Natural killer cell (primary cell): ENCODE results near the gene PNPLA1. TPM values are rescaled to one million over a fixed set of nuclear protein-coding genes. Genes with fewer than 3 reads are reported as not detected.

Experiments used
- ATAC-seq, 3 donors: fragments of 150-1000 bp in 2 of 3; fragments of 200-7000 bp in 1 of 3; cut with Tn5 transposase; 1 replicate in 1 of 3; 2 replicates in 2 of 3; pipeline ENCODE4 v1.10.0; 2021; ENCODE audit warnings: mild to moderate bottlenecking in 2 of 3, moderate library complexity in 2 of 3
- DNase-seq, 2 donors: peaks; one replicate each; pipeline versions ENCODE4 v3.0.0 to v3.0.0-alpha.2; 2013 to 2021; ENCODE audit warnings: mixed read lengths in 1 of 2
- H3K27ac ChIP-seq: one replicate; pipeline ENCODE4 v1.5.1; 2013; ENCODE audit warnings: mild to moderate bottlenecking, low read length
- H3K27me3 ChIP-seq: one replicate; pipeline ENCODE4 v1.6.1; 2013; ENCODE audit warnings: low read length; ENCODE audit not compliant: control insufficient read depth, insufficient read depth
- H3K36me3 ChIP-seq: one replicate; pipeline ENCODE4 v1.6.1; 2013; ENCODE audit warnings: low read length; ENCODE audit not compliant: control insufficient read depth, insufficient read depth
- H3K4me1 ChIP-seq: one replicate; pipeline ENCODE4 v1.6.1; 2013; ENCODE audit warnings: low read length; ENCODE audit not compliant: control insufficient read depth, insufficient read depth
- H3K4me3 ChIP-seq: one replicate; pipeline ENCODE4 v1.5.1; 2013; ENCODE audit warnings: low read length
- H3K9me3 ChIP-seq: one replicate; pipeline ENCODE4 v1.6.1; 2013; ENCODE audit warnings: low read length; ENCODE audit not compliant: control insufficient read depth, insufficient read depth
- H3K27ac Mint-ChIP-seq, 2 donors: one replicate each; pipeline ENCODE4 v1.8.0; 2022; ENCODE audit warnings: mild to moderate bottlenecking in 2 of 2, mixed read lengths in 2 of 2, moderate library complexity in 1 of 2
- H3K27me3 Mint-ChIP-seq, 2 donors: one replicate each; pipeline ENCODE4 v1.8.0; 2022; ENCODE audit warnings: low read depth in 2 of 2, mixed read lengths in 2 of 2
- H3K36me3 Mint-ChIP-seq: one replicate; pipeline ENCODE4 v1.8.0; 2022; ENCODE audit warnings: mixed read lengths
- H3K4me1 Mint-ChIP-seq, 2 donors: one replicate each; pipeline ENCODE4 v1.8.0; 2022; ENCODE audit warnings: mixed read lengths in 2 of 2
- H3K4me3 Mint-ChIP-seq: one replicate; pipeline ENCODE4 v1.8.0; 2022; ENCODE audit warnings: mild to moderate bottlenecking, moderate library complexity, mixed read lengths
- H3K9me3 Mint-ChIP-seq, 2 donors: one replicate each; pipeline ENCODE4 v1.8.0; 2022; ENCODE audit warnings: mixed read lengths in 2 of 2
- CTCF ChIP-seq: fragments of 200-600 bp; IDR thresholded peaks from one replicate; pipeline ENCODE4 v1.8.0; 2022; ENCODE audit warnings: antibody characterized with exemption
- WGBS: methylation state at CpG from one replicate; pipeline ENCODE4 v1.1.7; 2013; ENCODE audit warnings: missing lambda C conversion rate; ENCODE audit not compliant: insufficient coverage; 5-methylcytosine and 5-hydroxymethylcytosine counted together
- intact Hi-C: fragments of 100-400 bp; cut with micrococcal nuclease; formaldehyde crosslinking; loops from one replicate; pipeline ENCODE4 v1.14.2; 2022
- total RNA-seq, 4 donors: library from RNA; stranded (reverse); fragments of 120-200 nt in 1 of 4; gene quantifications; one replicate each; pipeline versions ENCODE4 v1.2.3 to v1.2.4, GENCODE V29; 2013 to 2022

The PNPLA1 gene
- total RNA-seq, 3 donors from 2014 or later (not counting 1 experiment from before 2014, with no cell fraction given): 0.14 to 3.5 (median 0.61) TPM

GRCh38 chr6:36319821-36320220 lies 50.0 kb downstream of the PNPLA1 start:
- Mint-ChIP-seq H3K4me3 (no peak overlapping the region), H3K4me1 (no peaks in the 10 kb centered on the region), H3K27me3 (peaks cover 0 to 15% of the 10 kb centered on the region in 2 donors), H3K36me3 (no peaks in the 10 kb centered on the region), H3K27ac (no peak overlapping the region), H3K9me3 (no peaks in the 10 kb centered on the region)
- H3K27me3 ChIP-seq: no peaks in the 10 kb centered on the region
- no peak for ATAC-seq
- no peaks in the 10 kb centered on the region for H3K9me3 ChIP-seq
- no peak for DNase-seq
- no CpG with 5 or more reads among the region's 2 CpGs for whole genome bisulfite sequencing
- H3K36me3 ChIP-seq: no peaks in the 10 kb centered on the region
- no peak overlapping the region for H3K4me3 ChIP-seq
- no peak for TF ChIP-seq CTCF
- H3K27ac ChIP-seq: no peak overlapping the region
- intact Hi-C loops: no loop called here
- H3K4me1 ChIP-seq: no peaks in the 10 kb centered on the region

GRCh38 chr6:36320475-36320874 lies 50.6 kb downstream of the PNPLA1 start:
- H3K4me1 Mint-ChIP-seq: no peaks in the 10 kb centered on the region
- no peaks in the 10 kb centered on the region for H3K4me1 ChIP-seq
- intact Hi-C loops: no loop called here
- no peaks in the 10 kb centered on the region for H3K36me3 ChIP-seq
- no peaks in the 10 kb centered on the region for H3K9me3 ChIP-seq
- no peak for ATAC-seq
- no peak overlapping the region for H3K27ac ChIP-seq
- no peak overlapping the region for H3K4me3 Mint-ChIP-seq
- H3K4me3 ChIP-seq: no peak overlapping the region
- H3K9me3 Mint-ChIP-seq: no peaks in the 10 kb centered on the region
- DNase-seq: no peak
- H3K27ac Mint-ChIP-seq: no peak overlapping the region
- no peak for TF ChIP-seq CTCF
- H3K27me3 Mint-ChIP-seq: peaks cover 0 to 15% of the 10 kb centered on the region in 2 donors
- H3K36me3 Mint-ChIP-seq: no peaks in the 10 kb centered on the region
- no peaks in the 10 kb centered on the region for H3K27me3 ChIP-seq
- WGBS: 88% methylated on average over 11 of the region's 11 CpGs

- WGBS: 85% methylated on average over 3 of the region's 3 CpGs
- Mint-ChIP-seq H3K27ac (no peak overlapping the region), H3K4me1 (no peaks in the 10 kb centered on the region), H3K36me3 (no peaks in the 10 kb centered on the region), H3K9me3 (no peaks in the 10 kb centered on the region), H3K27me3 (peaks cover 0 to 6% of the 10 kb centered on the region in 2 donors), H3K4me3 (no peak overlapping the region)
- Histone ChIP-seq H3K27ac (no peak overlapping the region), H3K4me3 (no peak overlapping the region), H3K27me3 (no peaks in the 10 kb centered on the region), H3K36me3 (no peaks in the 10 kb centered on the region), H3K9me3 (no peaks in the 10 kb centered on the region), H3K4me1 (no peaks in the 10 kb centered on the region)
- no peak for DNase-seq
- intact Hi-C loops: no loop called here
- no peak for TF ChIP-seq CTCF
- ATAC-seq: no peak
These were observed 52.7 kb downstream of the PNPLA1 start for GRCh38 chr6:36322591-36322990.

DNA sequence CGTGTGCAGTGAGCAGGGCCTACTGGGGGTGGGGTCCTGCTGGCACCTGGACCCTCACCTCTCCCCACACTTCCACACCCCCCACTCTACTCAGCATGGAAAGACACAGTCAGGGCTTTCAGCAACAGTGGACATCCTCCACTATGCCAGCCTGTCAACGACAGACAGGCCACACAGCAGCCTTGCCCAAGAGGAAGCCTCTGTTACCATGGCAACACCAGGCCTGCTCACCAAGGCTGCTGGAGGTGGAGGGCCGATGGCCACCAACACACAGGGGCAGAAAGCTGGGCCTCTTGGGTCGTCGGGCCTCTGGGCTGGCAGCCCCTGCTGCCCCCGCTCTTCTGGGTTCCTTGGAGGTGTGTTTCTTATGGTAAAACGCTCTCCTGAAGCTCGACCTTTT lies 53.2 kb downstream of the PNPLA1 start:
- Histone ChIP-seq H3K9me3 (no peaks in the 10 kb centered on the region), H3K27ac (no peak overlapping the region), H3K27me3 (no peaks in the 10 kb centered on the region), H3K4me3 (no peak overlapping the region), H3K36me3 (no peaks in the 10 kb centered on the region), H3K4me1 (no peaks in the 10 kb centered on the region)
- H3K9me3 Mint-ChIP-seq: no peaks in the 10 kb centered on the region
- no peak for TF ChIP-seq CTCF
- H3K4me3 Mint-ChIP-seq: no peak overlapping the region
- intact Hi-C loops: no loop called here
- ATAC-seq (no peak), DNase-seq (no peak)
- no peaks in the 10 kb centered on the region for H3K4me1 Mint-ChIP-seq
- WGBS: 80% methylated on average over 7 of the region's 8 CpGs
- no peak overlapping the region for H3K27ac Mint-ChIP-seq
- H3K36me3 Mint-ChIP-seq: no peaks in the 10 kb centered on the region
- peaks cover 0 to under 1% of the 10 kb centered on the region in 2 donors for H3K27me3 Mint-ChIP-seq
